Measurements from ENCODE around the gene RAB11FIP3.
A peak's percentile ranks its signal among the peaks of the same experiment; 100 is the strongest.

RAB11FIP3 gene

DNA sequence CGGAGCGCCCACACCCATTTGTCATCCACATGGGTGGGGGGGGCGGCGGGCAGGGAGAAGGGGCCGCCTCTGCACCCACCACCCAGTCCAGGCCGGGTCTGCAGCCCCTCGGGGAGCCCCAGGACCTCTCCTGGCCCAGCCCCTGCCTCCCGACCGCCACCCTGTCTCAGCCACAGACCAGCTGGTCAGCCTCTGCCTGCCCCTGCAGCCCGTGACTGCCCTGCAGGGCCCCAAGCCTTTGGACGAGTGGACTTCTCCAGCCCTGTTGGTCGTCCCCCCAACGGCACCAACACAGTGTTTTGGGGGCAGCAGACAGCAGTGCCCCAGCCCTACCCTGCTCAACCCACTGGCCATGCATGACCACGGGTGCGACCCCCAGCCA, 136.0 kb downstream of the RAB11FIP3 start:
- H3K27ac ChIP-seq, result no peak overlapping the region
- TF ChIP-seq, protein P1, sequence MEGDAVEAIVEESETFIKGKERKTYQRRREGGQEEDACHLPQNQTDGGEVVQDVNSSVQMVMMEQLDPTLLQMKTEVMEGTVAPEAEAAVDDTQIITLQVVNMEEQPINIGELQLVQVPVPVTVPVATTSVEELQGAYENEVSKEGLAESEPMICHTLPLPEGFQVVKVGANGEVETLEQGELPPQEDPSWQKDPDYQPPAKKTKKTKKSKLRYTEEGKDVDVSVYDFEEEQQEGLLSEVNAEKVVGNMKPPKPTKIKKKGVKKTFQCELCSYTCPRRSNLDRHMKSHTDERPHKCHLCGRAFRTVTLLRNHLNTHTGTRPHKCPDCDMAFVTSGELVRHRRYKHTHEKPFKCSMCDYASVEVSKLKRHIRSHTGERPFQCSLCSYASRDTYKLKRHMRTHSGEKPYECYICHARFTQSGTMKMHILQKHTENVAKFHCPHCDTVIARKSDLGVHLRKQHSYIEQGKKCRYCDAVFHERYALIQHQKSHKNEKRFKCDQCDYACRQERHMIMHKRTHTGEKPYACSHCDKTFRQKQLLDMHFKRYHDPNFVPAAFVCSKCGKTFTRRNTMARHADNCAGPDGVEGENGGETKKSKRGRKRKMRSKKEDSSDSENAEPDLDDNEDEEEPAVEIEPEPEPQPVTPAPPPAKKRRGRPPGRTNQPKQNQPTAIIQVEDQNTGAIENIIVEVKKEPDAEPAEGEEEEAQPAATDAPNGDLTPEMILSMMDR (IDR thresholded peaks at IDR 0.05), result no peak
- no peak overlapping the region for H3K4me3 ChIP-seq

DNA sequence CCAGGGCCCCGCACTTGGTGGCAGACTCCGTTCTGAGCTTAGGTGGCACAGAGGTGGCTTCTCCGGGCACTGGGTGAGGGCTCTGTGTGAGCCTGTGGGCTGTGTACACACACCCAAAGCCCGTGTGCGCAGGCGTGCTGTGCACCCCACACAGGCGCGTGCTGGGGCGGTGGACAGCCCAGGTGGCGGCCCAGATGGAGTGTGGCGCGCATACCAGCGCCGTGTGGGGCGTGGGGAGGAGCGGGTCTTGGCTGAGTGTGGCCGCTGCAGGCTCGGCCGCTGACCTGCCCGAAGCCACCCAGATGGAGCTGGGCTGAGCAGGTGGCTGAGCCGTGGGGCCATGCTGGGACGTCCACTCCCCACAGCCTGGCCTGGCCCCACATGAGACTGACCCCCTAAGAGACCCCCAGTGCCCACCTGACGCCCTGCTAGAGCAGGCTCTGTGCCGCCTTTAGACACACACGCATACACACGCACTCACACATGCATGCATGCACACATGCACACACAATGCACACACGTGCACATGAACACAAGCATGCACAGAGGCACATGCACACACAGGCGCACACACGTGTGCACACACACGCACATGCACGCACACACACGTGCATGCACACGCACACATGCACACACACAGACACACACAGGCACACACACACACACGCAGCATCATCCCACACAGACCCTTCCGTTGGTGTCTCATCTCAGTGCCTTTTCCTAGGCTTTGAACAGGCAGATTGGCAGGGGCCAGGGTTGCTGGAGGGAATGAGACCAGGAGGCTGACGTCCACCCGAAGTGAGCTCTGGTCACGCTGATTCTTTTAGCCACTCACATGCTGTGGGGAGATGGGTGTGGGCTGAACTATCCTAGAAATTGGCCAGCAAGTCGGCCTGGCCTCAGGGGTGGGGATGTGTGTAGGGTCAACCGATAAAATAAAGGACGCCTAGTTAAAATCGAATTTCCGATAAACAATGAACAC, 136.8 kb downstream of the RAB11FIP3 start:
- no peak for DNase-seq (ENCODE audit: low spot score)
- Histone ChIP-seq H3K27ac (no peak overlapping the region), H3K4me3 (no peak overlapping the region)
- TF ChIP-seq, protein P1 (IDR thresholded peaks at IDR 0.05), result no peak

More for the DNA sequence above, 136.0 kb downstream of the RAB11FIP3 start:
- DNase-seq (ENCODE audit: low spot score), result no peak

DNA sequence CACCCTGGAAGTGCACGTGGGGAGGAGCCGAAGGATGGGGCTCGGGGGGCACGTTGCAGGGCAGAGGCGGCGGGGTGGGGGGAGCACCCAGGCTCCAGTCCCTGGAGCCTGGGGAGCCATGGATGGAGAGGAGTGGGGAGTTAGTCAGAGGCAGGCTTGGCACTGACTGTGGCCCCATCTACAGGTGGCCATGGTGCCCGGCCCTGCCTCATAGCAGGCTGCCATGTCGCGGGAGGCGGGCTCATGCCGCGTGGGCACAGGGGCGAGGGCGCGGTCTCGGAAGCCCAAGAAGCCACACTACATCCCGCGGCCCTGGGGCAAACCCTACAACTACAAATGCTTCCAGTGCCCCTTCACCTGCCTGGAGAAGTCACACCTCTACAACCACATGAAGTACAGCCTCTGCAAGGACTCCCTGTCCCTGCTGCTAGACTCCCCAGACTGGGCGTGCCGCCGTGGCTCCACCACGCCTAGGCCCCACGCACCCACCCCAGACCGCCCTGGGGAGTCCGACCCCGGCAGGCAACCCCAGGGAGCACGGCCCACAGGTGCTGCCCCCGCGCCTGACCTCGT, 137.7 kb downstream of the RAB11FIP3 start:
- no peak overlapping the region for H3K4me3 ChIP-seq
- TF ChIP-seq, protein P1 (IDR thresholded peaks at IDR 0.05), result no peak
- H3K27ac ChIP-seq, result no peak overlapping the region
- no peak for DNase-seq (ENCODE audit: low spot score)

DNA sequence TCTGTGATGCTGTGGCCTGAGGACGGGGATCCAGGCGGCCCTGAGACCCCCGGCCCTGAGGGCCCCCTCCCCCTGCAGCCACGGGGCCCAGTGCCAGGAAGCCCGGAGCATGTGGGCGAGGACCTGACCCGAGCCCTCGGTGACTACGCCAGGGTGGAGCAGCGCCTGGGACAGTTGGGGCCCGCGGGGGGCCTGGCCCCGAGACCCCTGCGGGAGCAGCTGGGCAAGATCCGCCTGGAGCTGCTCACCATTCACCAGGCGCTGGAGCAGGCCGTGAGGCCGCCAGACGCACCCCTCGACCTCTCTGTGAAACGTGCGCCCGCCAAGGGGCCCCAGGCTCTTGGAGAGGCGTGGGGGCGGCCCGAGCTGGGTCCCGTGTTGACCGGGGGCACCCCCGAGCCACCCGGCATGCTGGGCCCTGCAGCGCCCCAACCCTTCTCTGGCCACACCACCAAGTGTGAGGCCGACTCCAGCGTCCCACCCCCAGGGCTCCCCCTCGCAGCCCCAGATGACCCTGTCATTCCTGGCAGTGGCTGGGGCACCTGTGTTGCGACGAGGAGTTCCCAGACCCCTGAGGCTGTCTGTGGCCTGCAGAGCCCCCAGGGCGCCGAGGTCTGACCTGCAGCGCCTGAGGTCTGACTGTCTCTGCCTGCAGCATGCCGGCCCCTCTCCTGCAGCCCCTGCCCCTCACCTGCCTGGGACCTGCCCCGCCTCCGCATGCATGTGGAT, 139.4 kb downstream of the RAB11FIP3 start:
- no peak overlapping the region for H3K27ac ChIP-seq
- H3K4me3 ChIP-seq, result no peak overlapping the region
- TF ChIP-seq, protein P1 (IDR thresholded peaks at IDR 0.05), result no peak
- no peak for DNase-seq (ENCODE audit: low spot score)

DNA sequence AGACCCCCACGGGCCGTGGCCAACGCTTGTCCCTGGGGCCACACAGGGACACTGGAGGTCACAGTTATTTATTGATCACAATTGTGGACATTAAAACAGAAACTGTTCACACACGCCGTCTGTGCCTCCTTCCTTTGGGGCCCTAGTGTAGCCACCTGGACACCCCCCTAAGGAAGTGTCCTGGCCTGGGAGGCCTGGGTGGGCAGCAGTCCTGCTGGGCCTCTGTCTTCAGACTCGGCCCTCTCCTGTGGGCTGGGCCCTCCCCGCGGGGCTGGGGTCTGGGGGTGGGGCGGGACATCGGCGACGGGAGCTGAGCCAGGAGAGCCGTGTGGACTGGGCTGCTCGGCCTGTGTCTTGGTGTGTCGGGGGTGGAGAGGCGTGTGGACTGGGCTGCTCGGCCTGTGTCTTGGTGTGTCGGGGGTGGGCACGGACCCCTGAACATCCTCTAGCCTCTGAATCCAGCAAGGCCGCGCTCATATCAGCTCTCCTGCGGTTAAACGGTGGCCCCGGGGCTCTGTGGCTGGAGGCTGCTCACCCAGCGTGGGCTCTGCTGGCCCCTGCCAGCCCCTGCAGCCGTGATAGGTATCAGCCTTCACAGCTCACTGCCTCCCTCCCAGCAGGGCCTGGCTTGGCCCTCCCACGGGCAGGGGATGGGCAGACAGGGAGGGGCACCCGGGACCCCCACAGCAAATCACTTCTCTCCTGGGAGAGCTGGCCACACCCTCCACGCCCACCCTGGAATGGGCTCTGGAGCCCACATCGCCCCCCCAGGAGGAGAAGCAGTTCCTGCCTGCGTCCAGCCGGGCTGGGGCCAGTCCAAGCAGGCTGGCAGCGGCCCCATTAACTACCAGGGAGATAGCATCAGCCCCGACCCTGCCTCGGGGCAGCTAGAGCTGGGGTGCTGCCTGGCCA, 140.2 kb downstream of the RAB11FIP3 start:
- no peak for DNase-seq (ENCODE audit: low spot score)
- TF ChIP-seq, protein P1 (IDR thresholded peaks at IDR 0.05), result no peak
- Histone ChIP-seq H3K4me3 (peak overlapping the region; percentile 54), H3K27ac (no peak overlapping the region)

Measured in coronary artery (tissue), 2 donors.